HepG2 (cell line): Measurements from ENCODE around the gene PTK7. TPM values are rescaled to one million over a fixed set of nuclear protein-coding genes. Genes with fewer than 3 reads are reported as not detected.

Experiments used
- HDAC2 ChIP-seq: sonication (generic); formaldehyde crosslinking; IDR thresholded peaks from 2 replicates; pipeline ENCODE4 v1.4.0; 2020; ENCODE audit warnings: missing genetic modification reagents
- HOMEZ ChIP-seq: IDR thresholded peaks from 2 replicates; pipeline ENCODE4 v1.6.1; 2016; ENCODE audit warnings: low read depth
- NRL ChIP-seq: sonication (generic); formaldehyde crosslinking; IDR thresholded peaks from 2 replicates; pipeline ENCODE4 v1.5.0; 2020; ENCODE audit warnings: missing genetic modification reagents, mild to moderate bottlenecking, moderate library complexity, borderline replicate concordance
- TMF1 ChIP-seq: sonication (generic); formaldehyde crosslinking; IDR thresholded peaks from 2 replicates; pipeline ENCODE4 v1.8.1; 2022; ENCODE audit warnings: low read depth, missing genetic modification reagents
- TOPORS ChIP-seq: sonication (generic); formaldehyde crosslinking; IDR thresholded peaks from 2 replicates; pipeline ENCODE4 v1.8.0; 2023; ENCODE audit warnings: mild to moderate bottlenecking, missing genetic modification reagents
- UBTF ChIP-seq: sonication (generic); formaldehyde crosslinking; IDR thresholded peaks from 2 replicates; pipeline ENCODE4 v1.4.0; 2020; ENCODE audit warnings: mild to moderate bottlenecking, missing genetic modification reagents
- ZFY ChIP-seq: sonication (generic); formaldehyde crosslinking; IDR thresholded peaks from 2 replicates; pipeline ENCODE4 v1.4.0; 2020; ENCODE audit warnings: missing genetic modification reagents
- ZNF292 ChIP-seq: sonication (generic); formaldehyde crosslinking; IDR thresholded peaks from 2 replicates; pipeline ENCODE4 v1.8.1; 2022; ENCODE audit warnings: mild to moderate bottlenecking, low read depth, missing genetic modification reagents, borderline replicate concordance
- ZNF44 ChIP-seq: sonication (generic); formaldehyde crosslinking; IDR thresholded peaks from 2 replicates; pipeline ENCODE4 v1.5.1; 2020; ENCODE audit warnings: mild to moderate bottlenecking, missing genetic modification reagents
- ZNF496 ChIP-seq: sonication (generic); formaldehyde crosslinking; IDR thresholded peaks from 2 replicates; pipeline ENCODE4 v1.8.1; 2023; ENCODE audit warnings: mild to moderate bottlenecking, moderate library complexity, missing genetic modification reagents; ENCODE audit not compliant: insufficient replicate concordance
- ZNF687 ChIP-seq: sonication (generic); formaldehyde crosslinking; IDR thresholded peaks from 2 replicates; pipeline ENCODE4 v1.5.1; 2020; ENCODE audit warnings: mild to moderate bottlenecking, missing genetic modification reagents, moderate library complexity
- ZNF724P ChIP-seq: sonication (generic); formaldehyde crosslinking; IDR thresholded peaks from 2 replicates; pipeline ENCODE4 v1.8.0; 2022; ENCODE audit warnings: missing genetic modification reagents, borderline replicate concordance
- ZNF768 ChIP-seq: sonication (generic); formaldehyde crosslinking; IDR thresholded peaks from 2 replicates; pipeline ENCODE4 v1.4.0; 2020; ENCODE audit warnings: missing genetic modification reagents
- polyA plus RNA-seq, 8 experiments: library from polyadenylated mRNA; depleted of rRNA in 3 of 8; stranded (reverse) in 7 of 8; unstranded in 1 of 8; fragments of >200 nt; fragmentation: Illumina TruSeq in 4 of 8; extraction: Trizol in 4 of 8; gene quantifications; 2 replicates each; pipeline versions ENCODE4 v1.2.1 to v1.2.3, GENCODE V29; 2011 to 2016; ENCODE audit warnings: low read depth in 4 of 8, missing spikeins in 1 of 8, mixed read lengths in 1 of 8; ENCODE audit not compliant: insufficient read depth in 1 of 8
- total RNA-seq, 5 experiments: library from RNA; depleted of rRNA; stranded (reverse); fragments of >200 nt; fragmentation: Illumina TruSeq; extraction: Trizol; gene quantifications; 2 replicates each; pipeline ENCODE4 v1.2.3, GENCODE V29; 2016; ENCODE audit warnings: low read depth in 1 of 5
- TF ChIP-seq, protein P1 (sequence below): sonication (generic); formaldehyde crosslinking; IDR thresholded peaks from 2 replicates; pipeline ENCODE4 v1.5.0; 2020; ENCODE audit warnings: mild to moderate bottlenecking, missing genetic modification reagents, borderline replicate concordance
- TF ChIP-seq, protein P2 (sequence below): sonication (generic); formaldehyde crosslinking; conservative IDR thresholded peaks from 2 replicates; pipeline ENCODE4 v1.4.0; 2020; ENCODE audit warnings: missing genetic modification reagents

Gene PTK7
- total and polyA plus RNA-seq, 2 of the 13 experiments (the other 11 are each of a cell fraction or from before 2014, with no cell fraction given), result 98.5 to 99.8 TPM

- TF ChIP-seq, protein P1, sequence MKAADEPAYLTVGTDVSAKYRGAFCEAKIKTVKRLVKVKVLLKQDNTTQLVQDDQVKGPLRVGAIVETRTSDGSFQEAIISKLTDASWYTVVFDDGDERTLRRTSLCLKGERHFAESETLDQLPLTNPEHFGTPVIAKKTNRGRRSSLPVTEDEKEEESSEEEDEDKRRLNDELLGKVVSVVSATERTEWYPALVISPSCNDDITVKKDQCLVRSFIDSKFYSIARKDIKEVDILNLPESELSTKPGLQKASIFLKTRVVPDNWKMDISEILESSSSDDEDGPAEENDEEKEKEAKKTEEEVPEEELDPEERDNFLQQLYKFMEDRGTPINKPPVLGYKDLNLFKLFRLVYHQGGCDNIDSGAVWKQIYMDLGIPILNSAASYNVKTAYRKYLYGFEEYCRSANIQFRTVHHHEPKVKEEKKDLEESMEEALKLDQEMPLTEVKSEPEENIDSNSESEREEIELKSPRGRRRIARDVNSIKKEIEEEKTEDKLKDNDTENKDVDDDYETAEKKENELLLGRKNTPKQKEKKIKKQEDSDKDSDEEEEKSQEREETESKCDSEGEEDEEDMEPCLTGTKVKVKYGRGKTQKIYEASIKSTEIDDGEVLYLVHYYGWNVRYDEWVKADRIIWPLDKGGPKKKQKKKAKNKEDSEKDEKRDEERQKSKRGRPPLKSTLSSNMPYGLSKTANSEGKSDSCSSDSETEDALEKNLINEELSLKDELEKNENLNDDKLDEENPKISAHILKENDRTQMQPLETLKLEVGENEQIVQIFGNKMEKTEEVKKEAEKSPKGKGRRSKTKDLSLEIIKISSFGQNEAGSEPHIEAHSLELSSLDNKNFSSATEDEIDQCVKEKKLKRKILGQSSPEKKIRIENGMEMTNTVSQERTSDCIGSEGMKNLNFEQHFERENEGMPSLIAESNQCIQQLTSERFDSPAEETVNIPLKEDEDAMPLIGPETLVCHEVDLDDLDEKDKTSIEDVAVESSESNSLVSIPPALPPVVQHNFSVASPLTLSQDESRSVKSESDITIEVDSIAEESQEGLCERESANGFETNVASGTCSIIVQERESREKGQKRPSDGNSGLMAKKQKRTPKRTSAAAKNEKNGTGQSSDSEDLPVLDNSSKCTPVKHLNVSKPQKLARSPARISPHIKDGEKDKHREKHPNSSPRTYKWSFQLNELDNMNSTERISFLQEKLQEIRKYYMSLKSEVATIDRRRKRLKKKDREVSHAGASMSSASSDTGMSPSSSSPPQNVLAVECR (CRISPR knock-in tag), result peak; percentile 46; the same call in 1 of the 2 replicates
- TF ChIP-seq NRL (CRISPR knock-in tag) (peak; percentile 44; the same call in 1 of the 2 replicates), ZFY (CRISPR knock-in tag) (peak; percentile 31; the same call in 1 of the 2 replicates), ZNF687 (CRISPR knock-in tag) (peak; percentile 69), ZNF768 (CRISPR knock-in tag) (peak; percentile 29; the same call in 1 of the 2 replicates), HDAC2 (CRISPR knock-in tag) (no peak), TMF1 (CRISPR knock-in tag) (no peak), ZNF724P (no peak), ZNF44 (CRISPR knock-in tag) (no peak), ZNF292 (peak; percentile 81; the same call in 1 of the 2 replicates), ZNF496 (CRISPR knock-in tag) (no peak), HOMEZ (CRISPR knock-in tag) (no peak), TOPORS (CRISPR knock-in tag) (no peak), UBTF (CRISPR knock-in tag) (0 out of 2 replicates have a peak, but pooled peaks have one; percentile 23)
- TF ChIP-seq, protein P2, sequence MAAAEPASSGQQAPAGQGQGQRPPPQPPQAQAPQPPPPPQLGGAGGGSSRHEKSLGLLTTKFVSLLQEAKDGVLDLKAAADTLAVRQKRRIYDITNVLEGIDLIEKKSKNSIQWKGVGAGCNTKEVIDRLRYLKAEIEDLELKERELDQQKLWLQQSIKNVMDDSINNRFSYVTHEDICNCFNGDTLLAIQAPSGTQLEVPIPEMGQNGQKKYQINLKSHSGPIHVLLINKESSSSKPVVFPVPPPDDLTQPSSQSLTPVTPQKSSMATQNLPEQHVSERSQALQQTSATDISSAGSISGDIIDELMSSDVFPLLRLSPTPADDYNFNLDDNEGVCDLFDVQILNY (CRISPR knock-in tag), result no peak
Observed at GRCh38 chr6:43096451-43097097, 20.5 kb downstream of the PTK7 start (continued).
